HCT116 (cell line): ENCODE measurements around the gene TMEFF2. TPM values are rescaled to one million over a fixed set of nuclear protein-coding genes. Genes with fewer than 3 reads are reported as not detected.

Source experiments
- ATAC-seq: fragments of 200-7000 bp; cut with Tn5 transposase; 2 replicates; pipeline ENCODE4 v1.9.1; 2020; ENCODE audit warnings: mild to moderate bottlenecking, moderate library complexity
- BruUV-seq: library from RNA; stranded (reverse); fragments of 400-500 nt; replicated peaks from 2 replicates; lab custom pipeline; 2021; lab: Mats Ljungman, UMichigan
- CTCF ChIA-PET: fragments of 300-600 bp; sonication (Branson Sonifier 250); formaldehyde crosslinking; loops from one replicate; lab custom pipeline; 2021; ENCODE audit warnings: antibody characterized with exemption; lab: Charles Lee
- POLR2A ChIA-PET: fragments of 300-600, 350-600 bp; sonication (Branson Sonifier 250); formaldehyde crosslinking; loops from one replicate; lab custom pipeline; 2021; ENCODE audit warnings: antibody characterized with exemption; lab: Charles Lee
- RAD21 ChIA-PET, 2 experiments: fragments of 300-600 bp; sonication (Branson Sonifier 250); formaldehyde crosslinking; loops; one replicate each; lab custom pipeline; 2023; ENCODE audit warnings: low total read pairs in 2 of 2; ENCODE audit not compliant: uncharacterized antibody in 2 of 2, unreplicated experiment in 2 of 2, low non-redundant PET in 1 of 2; lab: Charles Lee
- DNase-seq: peaks from one replicate; pipeline ENCODE4 v3.0.0-alpha.2; 2010; ENCODE audit warnings: low read depth, low spot score
- H2AFZ ChIP-seq: fragments of 200-600 bp; shearing (Covaris generic), sonication (generic); 2 replicates; pipeline ENCODE4 v1.6.1; 2017; ENCODE audit warnings: low read depth, mixed run types, mixed read lengths, antibody characterized with exemption, low read length; ENCODE audit not compliant: poor library complexity, severe bottlenecking
- H3K27ac ChIP-seq: 2 replicates; pipeline ENCODE4 v1.5.1; 2012; ENCODE audit warnings: low read depth, low read length
- H3K27me3 ChIP-seq: fragments of 200-600 bp; sonication (generic); 2 replicates; pipeline ENCODE4 v1.6.1; 2016; ENCODE audit warnings: mixed run types, low read length, mixed read lengths; ENCODE audit not compliant: insufficient read depth
- H3K36me3 ChIP-seq, 2 experiments: fragments of 200-500 bp in 1 of 2; fragments of 200-600 bp in 1 of 2; sonication (Bioruptor generic) in 1 of 2; sonication (generic) in 1 of 2; 2 replicates each; pipeline versions ENCODE4 v1.5.1 to v1.6.1; 2014 to 2016; ENCODE audit warnings: low read length in 2 of 2, inconsistent platforms in 1 of 2, mixed read lengths in 1 of 2, mixed run types in 1 of 2; ENCODE audit not compliant: insufficient read depth in 2 of 2, control insufficient read depth in 1 of 2
- H3K4me1 ChIP-seq, 2 experiments: fragments of 200-600 bp in 1 of 2; sonication (generic) in 1 of 2; 2 replicates each; pipeline versions ENCODE4 v1.5.1 to v1.6.1; 2012 to 2017; ENCODE audit warnings: low read length in 2 of 2, inconsistent platforms in 1 of 2, mild to moderate bottlenecking in 1 of 2, mixed read lengths in 1 of 2, mixed run types in 1 of 2, moderate library complexity in 1 of 2; ENCODE audit not compliant: insufficient read depth in 2 of 2, control insufficient read depth in 1 of 2
- H3K4me2 ChIP-seq: fragments of 200-600 bp; sonication (generic); 2 replicates; pipeline ENCODE4 v1.6.1; 2017; ENCODE audit warnings: mixed run types, low read length, mixed read lengths
- H3K4me3 ChIP-seq, 2 experiments: fragments of 200-600 bp in 1 of 2; sonication (generic) in 1 of 2; replicated peaks in 1 of 2; 2 replicates each; pipeline ENCODE4 v1.5.1; 2011 to 2016; ENCODE audit warnings: low read length in 2 of 2, control low read depth in 1 of 2, low read depth in 1 of 2, mild to moderate bottlenecking in 1 of 2, mixed read lengths in 1 of 2, mixed run types in 1 of 2
- H3K79me2 ChIP-seq: fragments of 200-600 bp; sonication (generic); 2 replicates; pipeline ENCODE4 v1.6.1; 2017; ENCODE audit warnings: mild to moderate bottlenecking, mixed run types, low read length, moderate library complexity, mixed read lengths; ENCODE audit not compliant: insufficient read depth
- H3K9ac ChIP-seq: fragments of 200-600 bp; sonication (generic); 2 replicates; pipeline ENCODE4 v1.6.1; 2016; ENCODE audit warnings: low read length, mixed read lengths
- H3K9me2 ChIP-seq: fragments of 200-600 bp; sonication (generic), shearing (Covaris generic); 2 replicates; pipeline ENCODE4 v1.6.1; 2017; ENCODE audit warnings: mixed run types, mild to moderate bottlenecking, moderate library complexity; ENCODE audit not compliant: insufficient read depth
- H3K9me3 ChIP-seq, 2 experiments: fragments of 200-500 bp in 1 of 2; fragments of 200-600 bp in 1 of 2; sonication (Bioruptor generic) in 1 of 2; sonication (generic) in 1 of 2; 2 replicates each; pipeline ENCODE4 v1.6.1; 2014 to 2017; ENCODE audit warnings: low read length in 2 of 2, mixed read lengths in 2 of 2, inconsistent platforms in 1 of 2, low read depth in 1 of 2, mild to moderate bottlenecking in 1 of 2, mixed run types in 1 of 2, moderate library complexity in 1 of 2; ENCODE audit not compliant: control insufficient read depth in 1 of 2, insufficient read depth in 1 of 2
- H4K20me1 ChIP-seq: fragments of 200-600 bp; sonication (generic), shearing (Covaris generic); 2 replicates; pipeline ENCODE4 v1.6.1; 2017; ENCODE audit warnings: mixed run types, mild to moderate bottlenecking, moderate library complexity; ENCODE audit not compliant: insufficient read depth
- EZH2 ChIP-seq: fragments of 200-600 bp; sonication (generic); IDR thresholded peaks from 2 replicates; pipeline ENCODE4 v1.6.1; 2017; ENCODE audit warnings: antibody characterized with exemption, mixed run types
- POLR2AphosphoS5 ChIP-seq: IDR thresholded peaks from 2 replicates; pipeline ENCODE4 v1.6.1; 2011; ENCODE audit warnings: mild to moderate bottlenecking, low read depth, low read length, moderate library complexity
- RAD21 ChIP-seq: IDR thresholded peaks from 2 replicates; pipeline ENCODE4 v1.6.1; 2012; ENCODE audit warnings: low read depth, mild to moderate bottlenecking
- TCF7L2 ChIP-seq: IDR thresholded peaks from 2 replicates; pipeline ENCODE4 v1.7.0; 2011; ENCODE audit warnings: borderline replicate concordance, inconsistent platforms; ENCODE audit not compliant: insufficient read depth, insufficient read length; ENCODE audit errors: extremely low read depth
- intact Hi-C: fragments of 100-400 bp; cut with micrococcal nuclease; formaldehyde crosslinking; loops from 2 replicates; pipeline ENCODE4 v1.10.0; 2022
- total RNA-seq: library from RNA; stranded (reverse); gene quantifications from one replicate; pipeline ENCODE4 v1.2.1, GENCODE V29; 2021; ENCODE audit not compliant: unreplicated experiment
- TF ChIP-seq, protein P1 (sequence below): IDR thresholded peaks from 2 replicates; pipeline ENCODE4 v1.6.1; 2012; ENCODE audit warnings: low read depth
- TF ChIP-seq, protein P2 (sequence below): IDR thresholded peaks from 2 replicates; pipeline ENCODE4 v1.6.1; 2011; ENCODE audit warnings: mild to moderate bottlenecking, low read length, moderate library complexity; ENCODE audit not compliant: insufficient replicate concordance; ENCODE audit errors: extremely low read depth

TMEFF2 gene
- total RNA-seq, 1 experiment from 2014 or later, result not detected

DNA sequence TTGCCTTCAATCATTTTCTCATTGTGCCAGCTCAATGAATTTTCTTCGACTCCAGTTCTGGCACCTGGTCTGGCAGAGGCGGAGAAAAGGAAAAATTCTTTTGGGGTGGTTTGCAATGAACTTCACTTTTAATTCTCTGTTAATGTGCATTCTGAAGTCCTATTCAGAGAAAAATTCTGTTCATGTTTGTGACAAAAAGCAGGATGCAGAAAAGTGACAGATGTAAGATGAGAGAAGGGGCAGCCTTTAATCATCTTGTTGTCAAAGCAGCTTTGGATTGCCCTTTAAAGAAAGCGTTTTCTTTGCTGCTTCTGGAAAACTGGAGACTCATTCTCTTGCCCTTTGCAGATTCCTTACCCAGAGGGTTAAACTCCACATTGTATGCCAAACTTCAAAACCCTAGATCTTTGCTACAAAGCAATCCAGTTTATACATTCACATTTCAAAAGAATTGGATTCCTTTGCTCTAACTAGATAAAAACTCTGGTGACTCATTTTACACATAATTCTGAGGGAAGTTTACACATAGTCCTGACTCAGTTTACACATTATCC lies 253.3 kb downstream of the TMEFF2 start (continued):
- TF ChIP-seq, protein P1, sequence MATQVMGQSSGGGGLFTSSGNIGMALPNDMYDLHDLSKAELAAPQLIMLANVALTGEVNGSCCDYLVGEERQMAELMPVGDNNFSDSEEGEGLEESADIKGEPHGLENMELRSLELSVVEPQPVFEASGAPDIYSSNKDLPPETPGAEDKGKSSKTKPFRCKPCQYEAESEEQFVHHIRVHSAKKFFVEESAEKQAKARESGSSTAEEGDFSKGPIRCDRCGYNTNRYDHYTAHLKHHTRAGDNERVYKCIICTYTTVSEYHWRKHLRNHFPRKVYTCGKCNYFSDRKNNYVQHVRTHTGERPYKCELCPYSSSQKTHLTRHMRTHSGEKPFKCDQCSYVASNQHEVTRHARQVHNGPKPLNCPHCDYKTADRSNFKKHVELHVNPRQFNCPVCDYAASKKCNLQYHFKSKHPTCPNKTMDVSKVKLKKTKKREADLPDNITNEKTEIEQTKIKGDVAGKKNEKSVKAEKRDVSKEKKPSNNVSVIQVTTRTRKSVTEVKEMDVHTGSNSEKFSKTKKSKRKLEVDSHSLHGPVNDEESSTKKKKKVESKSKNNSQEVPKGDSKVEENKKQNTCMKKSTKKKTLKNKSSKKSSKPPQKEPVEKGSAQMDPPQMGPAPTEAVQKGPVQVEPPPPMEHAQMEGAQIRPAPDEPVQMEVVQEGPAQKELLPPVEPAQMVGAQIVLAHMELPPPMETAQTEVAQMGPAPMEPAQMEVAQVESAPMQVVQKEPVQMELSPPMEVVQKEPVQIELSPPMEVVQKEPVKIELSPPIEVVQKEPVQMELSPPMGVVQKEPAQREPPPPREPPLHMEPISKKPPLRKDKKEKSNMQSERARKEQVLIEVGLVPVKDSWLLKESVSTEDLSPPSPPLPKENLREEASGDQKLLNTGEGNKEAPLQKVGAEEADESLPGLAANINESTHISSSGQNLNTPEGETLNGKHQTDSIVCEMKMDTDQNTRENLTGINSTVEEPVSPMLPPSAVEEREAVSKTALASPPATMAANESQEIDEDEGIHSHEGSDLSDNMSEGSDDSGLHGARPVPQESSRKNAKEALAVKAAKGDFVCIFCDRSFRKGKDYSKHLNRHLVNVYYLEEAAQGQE, result no peak
- no peak for TF ChIP-seq TCF7L2
- no peak for TF ChIP-seq RAD21
- TF ChIP-seq EZH2, result no peak
- TF ChIP-seq, all 23 proteins: peak for 0

DNA sequence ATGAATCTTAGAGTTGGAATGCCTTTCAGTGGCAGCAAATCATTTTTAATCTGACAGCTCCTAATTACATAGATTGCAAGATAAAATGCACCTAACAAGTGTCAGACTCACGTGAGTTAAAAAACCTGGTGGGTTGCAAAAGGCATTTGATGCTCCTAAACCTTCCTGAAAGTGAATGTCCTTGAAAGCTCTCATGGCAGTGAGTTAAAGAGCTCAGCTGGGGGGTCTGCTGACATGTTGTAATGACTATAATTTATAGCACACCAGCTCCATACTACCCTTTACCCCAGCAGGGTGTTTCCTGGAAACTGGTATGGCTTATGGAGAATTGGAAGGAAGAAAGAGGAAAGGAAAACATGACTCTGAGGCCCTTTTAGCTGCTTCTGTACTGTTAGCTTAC lies 256.0 kb downstream of the TMEFF2 start:
- no peak for TF ChIP-seq POLR2AphosphoS5
- TF ChIP-seq, protein P2, sequence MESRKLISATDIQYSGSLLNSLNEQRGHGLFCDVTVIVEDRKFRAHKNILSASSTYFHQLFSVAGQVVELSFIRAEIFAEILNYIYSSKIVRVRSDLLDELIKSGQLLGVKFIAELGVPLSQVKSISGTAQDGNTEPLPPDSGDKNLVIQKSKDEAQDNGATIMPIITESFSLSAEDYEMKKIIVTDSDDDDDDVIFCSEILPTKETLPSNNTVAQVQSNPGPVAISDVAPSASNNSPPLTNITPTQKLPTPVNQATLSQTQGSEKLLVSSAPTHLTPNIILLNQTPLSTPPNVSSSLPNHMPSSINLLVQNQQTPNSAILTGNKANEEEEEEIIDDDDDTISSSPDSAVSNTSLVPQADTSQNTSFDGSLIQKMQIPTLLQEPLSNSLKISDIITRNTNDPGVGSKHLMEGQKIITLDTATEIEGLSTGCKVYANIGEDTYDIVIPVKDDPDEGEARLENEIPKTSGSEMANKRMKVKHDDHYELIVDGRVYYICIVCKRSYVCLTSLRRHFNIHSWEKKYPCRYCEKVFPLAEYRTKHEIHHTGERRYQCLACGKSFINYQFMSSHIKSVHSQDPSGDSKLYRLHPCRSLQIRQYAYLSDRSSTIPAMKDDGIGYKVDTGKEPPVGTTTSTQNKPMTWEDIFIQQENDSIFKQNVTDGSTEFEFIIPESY, result no peak
- no peaks in the 10 kb centered on the region for H3K27me3 ChIP-seq
- ATAC-seq, result no peak
- H3K79me2 ChIP-seq, result no peaks in the 10 kb centered on the region
- no TSS peak for BruUV-seq
- ChIA-PET CTCF (interaction anchor here (1.1 kb wide), 1 partner anchor 224 kb away, joined by 3 read pairs; no protein-coding TSS in a partner anchor), POLR2A (no interaction called here), RAD21 (no interaction called here)
- no peaks in the 10 kb centered on the region for H4K20me1 ChIP-seq
- H3K4me2 ChIP-seq, result no peak overlapping the region
- no peak overlapping the region for H3K27ac ChIP-seq
- H2AFZ ChIP-seq, result no peak overlapping the region
- no peaks in the 10 kb centered on the region for H3K9me3 ChIP-seq
- H3K4me3 ChIP-seq, result no peak overlapping the region
- H3K4me1 ChIP-seq, result no peaks in the 10 kb centered on the region
- DNase-seq, result no peak
- no peak overlapping the region for H3K9ac ChIP-seq
- intact Hi-C loops, result no loop called here
- H3K9me2 ChIP-seq, result no peaks in the 10 kb centered on the region
- no peaks in the 10 kb centered on the region for H3K36me3 ChIP-seq
